Measurements from ENCODE around the gene FKBP7.

The FKBP7 gene

GRCh38 chr2:178450524-178450773 lies 28.0 kb downstream of the FKBP7 start (continued):
- TF ChIP-seq TSHZ2 (CRISPR knock-in tag; IDR thresholded peaks at IDR 0.05) (no peak), GLIS3 (CRISPR knock-in tag; IDR thresholded peaks at IDR 0.05) (no peak), SNAI2 (CRISPR knock-in tag; IDR thresholded peaks at IDR 0.05) (no peak)

GRCh38 chr2:178449700-178450523 lies 28.5 kb downstream of the FKBP7 start:
- no peak for ATAC-seq
- TF ChIP-seq ZC3H10 (CRISPR knock-in tag; IDR thresholded peaks at IDR 0.05) (no peak), ZNF70 (CRISPR knock-in tag; IDR thresholded peaks at IDR 0.05) (no peak), POU6F1 (CRISPR knock-in tag; IDR thresholded peaks at IDR 0.05; ENCODE audit: borderline replicate concordance, low read depth) (no peak), ZNF8 (CRISPR knock-in tag; IDR thresholded peaks at IDR 0.05) (no peak), GLIS3 (CRISPR knock-in tag; IDR thresholded peaks at IDR 0.05) (no peak), ZFP3 (CRISPR knock-in tag; IDR thresholded peaks at IDR 0.05) (no peak), SNAI2 (CRISPR knock-in tag; IDR thresholded peaks at IDR 0.05) (no peak), TOX (CRISPR knock-in tag; IDR thresholded peaks at IDR 0.05; ENCODE audit: borderline replicate concordance) (no peak), ARNTL (CRISPR knock-in tag; IDR thresholded peaks at IDR 0.05; ENCODE audit: borderline replicate concordance, low read depth) (no peak), BACH2 (CRISPR knock-in tag; IDR thresholded peaks at IDR 0.05; ENCODE audit: borderline replicate concordance) (no peak), PPARA (CRISPR knock-in tag; IDR thresholded peaks at IDR 0.05; ENCODE audit: borderline replicate concordance) (no peak), ISL1 (CRISPR knock-in tag; IDR thresholded peaks at IDR 0.05) (no peak), ZNF565 (CRISPR knock-in tag; conservative IDR thresholded peaks at IDR 0.05; ENCODE audit: low read depth) (no peak), PATZ1 (CRISPR knock-in tag; IDR thresholded peaks at IDR 0.05; ENCODE audit: borderline replicate concordance) (no peak), CREB5 (CRISPR knock-in tag; IDR thresholded peaks at IDR 0.05; ENCODE audit: low read depth) (no peak), TCF4 (CRISPR knock-in tag; IDR thresholded peaks at IDR 0.05; ENCODE audit: borderline replicate concordance) (no peak), TSHZ2 (CRISPR knock-in tag; IDR thresholded peaks at IDR 0.05) (no peak), ESRRG (CRISPR knock-in tag; IDR thresholded peaks at IDR 0.05) (no peak), RARB (CRISPR knock-in tag; IDR thresholded peaks at IDR 0.05) (no peak)

Measured in SK-N-SH treated with all-trans-retinoic acid at 6 μM for 48 hours (cell line).